ENCODE results near the gene KBTBD12.
A peak's percentile ranks its signal among the peaks of the same experiment; 100 is the strongest.
"Not testable (repeated sequence)": the region's sequence is repeated elsewhere in the genome, so short reads cannot be mapped to it uniquely, and the experiment has no call there.

KBTBD12 gene

GRCh38 chr3:127903611-127904375, 11.2 kb upstream of the KBTBD12 start:
- DNase-seq (ENCODE audit: low read depth): no peak

- DNase-seq (ENCODE audit: low read depth): no peak
Measured at GRCh38 chr3:127905556-127905955, 9.5 kb upstream of the KBTBD12 start.

GRCh38 chr3:127906653-127907052, 8.4 kb upstream of the KBTBD12 start:
- DNase-seq (ENCODE audit: low read depth): not testable (repeated sequence)

GRCh38 chr3:127908202-127908601, 6.8 kb upstream of the KBTBD12 start:
- no peak for DNase-seq (ENCODE audit: low read depth)

GRCh38 chr3:127908951-127909350, 6.1 kb upstream of the KBTBD12 start:
- no peak for DNase-seq (ENCODE audit: low read depth)

- no peak for DNase-seq (ENCODE audit: low read depth)
Measured at GRCh38 chr3:127909646-127910045, 5.4 kb upstream of the KBTBD12 start.

GRCh38 chr3:127911421-127911931, 3.6 kb upstream of the KBTBD12 start:
- peak; percentile 66 for DNase-seq (ENCODE audit: low read depth)

GRCh38 chr3:127913841-127914240, 1.2 kb upstream of the KBTBD12 start:
- DNase-seq (ENCODE audit: low read depth): not testable (repeated sequence)

GRCh38 chr3:127914584-127914983, 448 bp upstream of the KBTBD12 start:
- no peak for DNase-seq (ENCODE audit: low read depth)

- no peak for DNase-seq (ENCODE audit: low read depth)
Measured at GRCh38 chr3:127915937-127916493, 983 bp downstream of the KBTBD12 start.

- DNase-seq (ENCODE audit: low read depth): no peak
Measured at GRCh38 chr3:127920738-127921137, 5.7 kb downstream of the KBTBD12 start.

- no peak for DNase-seq (ENCODE audit: low read depth)
Measured at GRCh38 chr3:127923611-127924010, 8.6 kb downstream of the KBTBD12 start.

GRCh38 chr3:127925384-127925783, 10.4 kb downstream of the KBTBD12 start:
- DNase-seq (ENCODE audit: low read depth): no peak

GRCh38 chr3:127927829-127928604, 13.0 kb downstream of the KBTBD12 start:
- no peak for DNase-seq (ENCODE audit: low read depth)

- DNase-seq (ENCODE audit: low read depth): no peak
Measured at GRCh38 chr3:127929818-127930413, 14.9 kb downstream of the KBTBD12 start.

- no peak for DNase-seq (ENCODE audit: low read depth)
Measured at GRCh38 chr3:127933396-127933795, 18.4 kb downstream of the KBTBD12 start.

GRCh38 chr3:127938800-127939199, 23.8 kb downstream of the KBTBD12 start:
- no peak for DNase-seq (ENCODE audit: low read depth)

- peak; percentile 6 for DNase-seq (ENCODE audit: low read depth)
Measured at GRCh38 chr3:127940116-127940515, 25.1 kb downstream of the KBTBD12 start.

- no peak for DNase-seq (ENCODE audit: low read depth)
Measured at GRCh38 chr3:127942613-127943012, 27.6 kb downstream of the KBTBD12 start.

GRCh38 chr3:127948211-127948610, 33.2 kb downstream of the KBTBD12 start:
- DNase-seq (ENCODE audit: low read depth): no peak

GRCh38 chr3:127949446-127950055, 34.5 kb downstream of the KBTBD12 start:
- DNase-seq (ENCODE audit: low read depth): peak; percentile 25

- DNase-seq (ENCODE audit: low read depth): peak; percentile 59
Measured at GRCh38 chr3:127951276-127951675, 36.2 kb downstream of the KBTBD12 start.

Measured in EH (cell line).